ENCODE results near the gene POLE. TPM values are rescaled to one million over a fixed set of nuclear protein-coding genes. Genes with fewer than 3 reads are reported as not detected.

The POLE gene
- total and polyA plus RNA-seq, 9 of the 15 experiments (the other 6 are each of a cell fraction or from before 2014, with no cell fraction given): 2.4 to 154 (median 49.6) TPM

GRCh38 chr12:132687211-132688164 is at the start of gene POLE, which contains the start of gene PXMP2 (continued):
- no peak for TF ChIP-seq ELK3 (CRISPR knock-in tag; IDR thresholded peaks at IDR 0.05)
- no peak for TF ChIP-seq ZNF57 (CRISPR knock-in tag; IDR thresholded peaks at IDR 0.05)
- TF ChIP-seq SREBF2 (CRISPR knock-in tag; IDR thresholded peaks at IDR 0.05): no peak
- peak; percentile 94 for TF ChIP-seq CCNT2 (IDR thresholded peaks at IDR 0.05; ENCODE audit: borderline replicate concordance, extremely low read depth, insufficient read length, low read depth, low read length)
- TF ChIP-seq KAT8 (IDR thresholded peaks at IDR 0.05; ENCODE audit: low read depth): no peak
- TF ChIP-seq ZFP30 (CRISPR knock-in tag; IDR thresholded peaks at IDR 0.05; ENCODE audit: borderline replicate concordance): no peak
- peak; percentile 84 for TF ChIP-seq TBP (optimal IDR thresholded peaks at IDR 0.05; ENCODE audit: low read depth, low read length)
- peak; percentile 87 for TF ChIP-seq TAF1 (IDR thresholded peaks at IDR 0.05; ENCODE audit: control insufficient read depth, extremely low read depth, insufficient read depth, low read length, severe bottlenecking)
- peak; percentile 55 for TF ChIP-seq HMGN3 (IDR thresholded peaks at IDR 0.05; ENCODE audit: borderline replicate concordance, extremely low read depth, insufficient read length, low read depth, low read length)
- peak; percentile 99 for TF ChIP-seq RBM25 (IDR thresholded peaks at IDR 0.05; ENCODE audit: low read depth, low read length, severe bottlenecking)
- 0 out of 2 replicates have a peak, but pooled peaks have one; percentile 56 for TF ChIP-seq ZBTB1 (CRISPR knock-in tag; IDR thresholded peaks at IDR 0.05; ENCODE audit: borderline replicate concordance, low read depth)
- peak; percentile 73 for TF ChIP-seq GABPA (tag; conservative IDR thresholded peaks at IDR 0.05; ENCODE audit: low read depth)
- peak; percentile 81 for TF ChIP-seq MYC (IDR thresholded peaks at IDR 0.05; ENCODE audit: low read depth, low read length)
- no peak for TF ChIP-seq MYC (CRISPR knock-in tag; IDR thresholded peaks at IDR 0.05; ENCODE audit: borderline replicate concordance, low read depth)
- peak in 1 of 2 experiments; percentile 62; a peak in 1 of 4 replicates for TF ChIP-seq TBL1XR1 (IDR thresholded peaks at IDR 0.05; ENCODE audit: low read length in 2 of 2)
- TF ChIP-seq UBTF (IDR thresholded peaks at IDR 0.05; ENCODE audit: borderline replicate concordance in 1 of 2, low read depth in 2 of 2, low read length in 2 of 2): peak in 1 of 2 experiments; percentile 38; a peak in 2 of 4 replicates
- peak; percentile 61; the same call in 1 of the 2 replicates for TF ChIP-seq ELF1 (tag; IDR thresholded peaks at IDR 0.05)
- TF ChIP-seq, protein P1, sequence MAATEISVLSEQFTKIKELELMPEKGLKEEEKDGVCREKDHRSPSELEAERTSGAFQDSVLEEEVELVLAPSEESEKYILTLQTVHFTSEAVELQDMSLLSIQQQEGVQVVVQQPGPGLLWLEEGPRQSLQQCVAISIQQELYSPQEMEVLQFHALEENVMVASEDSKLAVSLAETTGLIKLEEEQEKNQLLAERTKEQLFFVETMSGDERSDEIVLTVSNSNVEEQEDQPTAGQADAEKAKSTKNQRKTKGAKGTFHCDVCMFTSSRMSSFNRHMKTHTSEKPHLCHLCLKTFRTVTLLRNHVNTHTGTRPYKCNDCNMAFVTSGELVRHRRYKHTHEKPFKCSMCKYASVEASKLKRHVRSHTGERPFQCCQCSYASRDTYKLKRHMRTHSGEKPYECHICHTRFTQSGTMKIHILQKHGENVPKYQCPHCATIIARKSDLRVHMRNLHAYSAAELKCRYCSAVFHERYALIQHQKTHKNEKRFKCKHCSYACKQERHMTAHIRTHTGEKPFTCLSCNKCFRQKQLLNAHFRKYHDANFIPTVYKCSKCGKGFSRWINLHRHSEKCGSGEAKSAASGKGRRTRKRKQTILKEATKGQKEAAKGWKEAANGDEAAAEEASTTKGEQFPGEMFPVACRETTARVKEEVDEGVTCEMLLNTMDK (IDR thresholded peaks at IDR 0.05; ENCODE audit: borderline replicate concordance, insufficient read depth, low read depth, low read length, poor library complexity, severe bottlenecking): peak; percentile 8
- no peak for TF ChIP-seq RUNX1 (IDR thresholded peaks at IDR 0.05; ENCODE audit: low read depth)
- peak; percentile 94 for TF ChIP-seq SMAD4 (CRISPR knock-in tag; conservative IDR thresholded peaks at IDR 0.05)
- TF ChIP-seq PML (IDR thresholded peaks at IDR 0.05; ENCODE audit: low read length): peak; percentile 23; the same call in 1 of the 2 replicates
